T-helper 1 cell (primary cell): ENCODE data around the gene TNPO1.

Experiments
- DNase-seq, 5 donors: peaks; one replicate each; pipeline ENCODE4 v3.0.0-alpha.2; 2012 to 2020

TNPO1 gene

DNA sequence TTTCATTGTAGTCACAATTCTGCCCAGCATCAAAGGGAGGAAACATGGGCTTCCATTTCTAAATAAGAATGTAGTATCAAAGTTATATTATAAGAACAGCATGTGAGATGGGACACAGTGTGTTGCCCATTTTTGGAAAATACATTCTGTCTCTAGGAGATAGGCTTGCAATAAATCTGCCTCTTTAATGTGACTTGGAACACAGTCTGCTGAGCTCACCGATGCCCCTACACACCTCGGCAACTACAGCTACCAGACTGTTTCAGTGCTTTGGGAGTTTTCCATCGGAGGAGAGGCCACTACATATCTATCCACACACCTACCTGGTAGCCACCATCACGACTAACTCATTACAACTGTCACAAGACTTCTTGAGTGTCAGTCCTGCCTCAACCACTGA lies 120.4 kb downstream of the TNPO1 start:
- DNase-seq, result no peak

DNA sequence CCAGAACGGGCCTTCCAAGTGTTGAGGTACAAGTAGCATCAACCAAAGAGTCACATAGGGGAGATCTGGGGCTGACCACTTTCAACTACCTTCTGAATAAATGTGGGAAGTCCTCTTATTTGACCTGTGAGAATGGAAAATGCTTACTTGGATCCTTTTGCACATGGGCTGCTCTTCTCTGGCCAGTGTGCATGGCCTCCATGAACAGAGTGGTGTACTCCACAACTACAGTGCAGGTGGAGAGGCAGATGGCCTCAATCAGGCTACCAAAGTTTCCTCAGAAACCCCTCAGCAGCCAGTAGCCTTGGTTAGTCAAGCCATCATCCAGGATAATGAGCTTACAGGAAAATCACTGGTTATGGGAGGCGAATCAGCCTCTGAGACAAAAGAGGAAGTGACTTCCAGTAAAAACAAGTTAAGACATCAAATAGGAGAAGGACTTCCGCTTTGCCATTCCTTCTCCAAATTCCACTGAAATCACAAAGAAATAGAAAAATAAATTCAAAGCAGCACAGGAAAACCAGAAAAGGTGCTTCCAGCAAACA lies 121.1 kb downstream of the TNPO1 start:
- no peak for DNase-seq

DNA sequence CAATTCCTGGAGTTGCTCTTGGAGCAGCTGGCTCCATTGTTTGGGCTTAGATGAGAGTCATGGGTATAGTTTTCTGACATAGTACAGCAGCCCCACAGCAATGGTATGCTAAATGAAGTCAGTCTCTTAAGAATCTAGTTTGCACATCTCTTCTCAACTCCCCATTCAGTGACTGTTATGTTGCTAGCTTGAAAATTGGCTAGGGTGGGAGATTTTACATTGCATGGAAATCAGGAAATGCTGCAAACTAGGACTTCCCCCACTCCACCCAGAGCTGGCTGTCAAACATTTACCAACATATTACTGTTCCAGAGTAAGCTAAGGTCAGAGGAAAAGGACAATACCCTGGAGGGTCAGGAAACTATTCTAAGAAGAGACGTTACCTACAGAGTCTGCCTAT lies 121.7 kb downstream of the TNPO1 start:
- DNase-seq, result no peak

DNA sequence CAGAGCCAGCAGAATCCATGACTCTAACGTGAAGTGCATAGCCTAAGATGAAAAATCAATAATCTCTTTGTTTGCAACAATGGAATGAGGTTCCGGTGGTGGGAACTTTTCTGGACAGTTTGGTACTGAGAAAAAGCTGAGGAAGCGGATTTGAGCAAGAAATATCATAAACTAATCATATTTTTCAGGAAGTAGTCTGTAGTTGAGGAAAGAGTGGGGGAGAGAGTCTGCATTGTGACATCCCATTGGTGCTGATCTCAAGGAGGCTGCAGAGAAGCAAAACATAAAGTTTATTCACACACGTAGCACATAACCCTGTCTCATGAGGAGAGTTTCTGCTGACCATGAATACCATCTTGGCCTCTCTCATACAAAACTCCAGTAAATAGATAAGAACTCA lies 123.6 kb downstream of the TNPO1 start:
- DNase-seq, result no peak

DNA sequence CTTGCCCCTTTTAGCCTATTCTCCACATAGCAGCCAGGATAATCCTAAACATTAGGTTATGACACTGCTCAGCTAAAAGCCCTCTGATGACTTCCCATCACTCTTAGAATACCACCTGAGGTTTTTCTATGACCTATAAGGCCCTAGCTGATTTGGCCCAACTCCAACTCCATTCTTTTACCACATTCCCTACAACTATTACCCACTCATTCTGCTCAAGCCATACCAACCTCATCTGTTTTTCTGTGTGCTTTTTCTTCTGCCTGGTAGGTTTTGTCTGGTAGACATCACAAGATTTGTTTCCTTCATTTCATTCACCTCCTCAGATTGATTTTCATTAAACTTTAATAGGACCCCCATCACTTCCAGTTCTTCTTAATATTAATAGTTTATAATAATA lies 126.8 kb downstream of the TNPO1 start:
- no peak for DNase-seq

DNA sequence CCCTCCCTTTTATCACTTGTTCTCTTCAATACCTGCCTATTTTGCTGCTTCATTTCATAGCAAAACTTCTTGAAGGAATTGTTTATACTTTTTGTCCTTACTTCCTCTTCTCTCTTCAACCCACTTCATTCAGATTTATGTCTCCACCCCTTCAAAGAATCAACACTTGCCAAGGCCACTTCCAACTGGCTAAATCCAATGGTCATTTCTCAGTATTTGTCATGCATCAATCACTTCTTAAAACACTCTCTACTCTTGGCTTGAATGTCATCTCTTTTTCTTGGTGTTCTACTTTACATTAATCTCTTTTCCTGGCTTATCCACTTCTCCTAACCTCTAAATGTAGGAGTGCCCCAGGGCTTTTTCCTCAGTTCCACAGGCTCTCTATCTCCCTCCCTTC lies 131.0 kb downstream of the TNPO1 start:
- DNase-seq, result no peak

DNA sequence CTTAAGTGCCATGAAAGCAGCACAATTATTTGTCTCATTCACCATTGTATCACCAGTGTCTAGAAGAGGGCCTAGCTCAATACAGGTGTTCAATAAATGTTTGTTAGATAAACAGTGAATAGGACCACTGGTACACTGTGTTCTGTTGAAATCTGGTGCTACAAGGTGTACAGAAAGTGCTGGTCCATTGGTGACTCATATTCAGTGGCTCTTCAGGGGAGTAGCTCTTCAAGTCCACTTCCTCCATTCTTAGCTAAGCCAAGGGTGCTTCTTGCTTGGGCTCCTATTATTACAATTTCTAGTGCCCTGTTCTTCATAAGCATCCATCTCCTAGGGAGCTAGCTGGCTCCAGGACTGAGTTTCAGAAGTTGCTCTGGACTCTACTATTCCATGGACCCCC lies 133.0 kb downstream of the TNPO1 start:
- DNase-seq, result no peak

DNA sequence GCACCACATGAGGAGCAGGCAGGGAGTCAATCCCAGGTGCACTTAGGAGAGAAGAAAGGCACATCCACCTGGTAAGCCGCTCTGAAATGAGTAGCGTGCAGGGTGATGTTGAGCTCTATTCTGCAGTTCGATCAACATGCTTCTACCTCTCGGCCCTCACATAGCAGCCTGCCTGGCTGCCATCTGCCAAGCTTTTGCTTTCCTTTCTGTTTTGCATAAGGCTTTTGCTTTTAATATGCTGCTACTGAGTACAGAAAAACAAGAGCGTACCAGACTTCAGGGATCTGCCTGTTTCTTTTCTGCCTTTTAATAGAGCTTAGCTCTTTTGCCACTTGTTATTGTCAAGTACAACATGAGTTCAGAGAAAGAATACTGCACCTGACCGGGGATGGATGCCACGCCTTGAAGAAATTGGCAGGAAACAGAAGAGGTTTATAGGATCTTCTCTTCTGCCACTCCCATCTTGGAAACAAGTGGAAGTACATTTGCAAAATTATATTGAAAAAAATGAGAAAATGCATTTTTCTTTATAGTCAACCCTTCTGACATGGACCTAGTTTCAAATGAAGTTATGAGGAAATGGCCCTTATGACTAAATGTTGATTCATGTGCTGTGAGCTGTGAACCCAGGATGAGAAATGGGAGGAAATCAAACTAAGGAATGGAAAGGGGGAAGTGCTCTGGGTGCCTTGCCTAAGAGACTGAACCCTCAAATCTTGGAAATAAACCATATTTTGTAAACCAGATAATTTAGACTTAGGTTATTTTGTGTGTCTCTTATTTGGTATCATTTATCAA lies 135.4 kb downstream of the TNPO1 start:
- no peak for DNase-seq

DNA sequence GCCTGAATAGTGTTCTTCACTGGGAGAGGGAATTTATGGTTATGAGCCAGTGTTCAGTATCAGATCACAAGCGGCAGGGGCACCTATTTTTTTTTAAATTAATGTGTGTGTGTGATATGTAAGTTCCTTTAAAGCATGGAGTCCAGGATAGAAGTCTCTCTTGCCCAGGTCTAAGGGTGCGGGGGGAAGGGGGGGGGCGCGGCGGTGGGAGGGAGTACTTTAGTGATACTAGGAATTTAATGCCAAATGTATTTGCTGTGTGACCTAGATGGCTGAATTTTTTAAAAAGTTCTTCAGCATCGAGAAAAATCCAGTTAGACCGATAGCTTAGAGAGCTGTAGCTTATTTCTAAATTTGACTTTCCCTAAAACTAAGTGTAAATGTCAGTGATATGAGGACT lies 137.9 kb downstream of the TNPO1 start:
- DNase-seq, result no peak

DNA sequence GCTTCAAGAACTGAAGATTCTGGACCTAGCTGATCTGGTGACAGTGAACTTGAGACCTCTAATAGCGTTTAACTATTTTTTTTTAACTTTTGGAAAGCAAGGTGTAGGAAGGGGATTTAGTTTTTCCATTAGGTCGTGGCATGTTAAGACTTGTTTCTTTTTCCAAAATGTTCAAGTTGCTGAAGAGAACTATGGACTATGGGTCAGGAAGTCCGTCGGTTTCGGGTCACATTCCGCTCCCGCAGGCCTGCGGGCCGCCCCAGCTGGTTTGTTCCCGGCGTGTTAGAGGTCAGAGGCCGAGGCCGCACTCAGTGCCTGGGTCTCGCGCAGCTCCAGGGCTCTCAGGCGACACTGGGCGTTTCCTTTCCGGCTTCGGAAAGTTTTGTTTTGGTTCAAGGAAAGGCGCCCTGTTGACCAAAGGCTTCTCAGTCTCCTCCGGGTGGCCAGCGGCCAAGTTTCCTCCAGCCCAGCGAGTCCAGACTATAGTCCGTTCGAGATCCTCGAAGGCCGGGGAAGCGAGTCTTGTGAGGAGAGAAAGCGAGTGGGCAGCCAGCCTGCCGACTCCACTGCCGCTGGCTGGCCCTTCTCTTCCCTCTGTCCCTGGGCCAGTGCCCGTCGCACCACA lies 138.8 kb downstream of the TNPO1 start:
- DNase-seq, result no peak

DNA sequence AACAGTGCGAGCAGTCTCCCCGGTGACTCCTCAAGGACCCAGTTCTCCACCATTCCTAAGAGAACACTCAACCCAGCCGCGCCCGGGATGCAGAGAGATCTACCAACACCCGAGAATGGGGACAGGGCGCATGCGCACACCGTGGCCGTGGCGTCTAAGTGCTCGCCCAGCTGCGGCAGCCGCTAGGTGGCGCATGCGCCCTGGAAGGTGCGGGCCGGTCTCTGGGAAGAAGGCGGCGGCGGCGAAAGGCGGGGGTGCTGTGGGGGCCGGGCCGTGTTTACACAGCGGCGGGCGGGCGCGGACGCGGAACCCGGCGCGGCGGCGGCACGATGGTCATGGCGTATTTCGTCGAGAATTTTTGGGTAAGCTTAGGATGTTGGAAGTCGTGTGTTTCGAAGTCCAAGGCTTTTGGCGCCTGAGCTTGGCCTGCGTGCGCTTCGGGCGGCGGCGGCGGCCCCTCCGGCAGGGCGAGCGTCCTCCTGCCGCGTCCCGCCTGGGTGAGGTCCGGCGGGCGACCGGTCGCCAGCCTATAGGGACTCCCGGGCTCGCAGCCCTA lies 139.4 kb downstream of the TNPO1 start, which contains the start of gene FCHO2:
Gene FCHO2, plus strand, starts transcription at position 274 of the 556 bp plus-strand sequence. Its CDS starts 56 bp downstream, at position 330.
- peak; percentile 92 to 95 (median 94) for DNase-seq

DNA sequence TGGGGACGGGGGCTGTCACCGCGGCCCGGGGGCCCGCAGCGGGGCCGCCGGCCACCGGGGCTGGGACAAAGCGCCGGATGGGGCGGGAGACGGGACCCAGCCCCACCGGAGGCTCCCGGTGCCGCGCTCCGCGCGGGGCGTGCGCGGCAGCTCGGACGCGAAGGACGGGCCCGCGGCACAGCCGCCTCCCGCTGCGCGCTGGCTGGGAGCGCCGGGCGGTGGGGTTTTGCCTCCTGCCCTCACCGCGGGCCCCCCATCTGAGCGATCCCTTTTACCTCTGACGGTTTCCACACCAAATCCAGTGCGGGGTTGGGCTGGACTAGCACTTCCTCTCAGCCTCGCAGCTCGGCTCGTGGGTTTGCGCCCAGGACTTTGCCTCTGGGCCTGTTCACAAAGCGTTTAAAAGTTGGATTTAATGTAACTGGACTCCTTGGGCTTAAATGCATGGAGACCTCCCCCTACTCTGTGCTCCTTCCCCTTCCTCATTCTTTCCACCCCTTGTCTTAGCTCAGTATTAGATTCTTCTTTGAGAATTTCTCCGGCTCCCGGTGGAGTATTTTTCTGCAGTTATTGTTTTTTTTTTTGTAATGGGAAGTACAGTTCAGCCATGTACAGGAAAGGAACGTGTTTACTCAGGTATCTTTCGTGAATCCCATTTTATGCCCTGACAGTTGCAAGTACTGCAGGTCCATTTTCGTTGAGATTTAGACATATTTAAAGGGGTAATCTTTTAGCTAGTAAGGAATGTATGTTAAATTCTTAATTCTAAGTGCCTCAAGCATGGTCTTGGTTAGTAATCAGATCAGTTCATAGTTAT lies 140.1 kb downstream of the TNPO1 start:
- DNase-seq, result peak in 3 of 5 donors; percentile 6 to 19 (median 9)

DNA sequence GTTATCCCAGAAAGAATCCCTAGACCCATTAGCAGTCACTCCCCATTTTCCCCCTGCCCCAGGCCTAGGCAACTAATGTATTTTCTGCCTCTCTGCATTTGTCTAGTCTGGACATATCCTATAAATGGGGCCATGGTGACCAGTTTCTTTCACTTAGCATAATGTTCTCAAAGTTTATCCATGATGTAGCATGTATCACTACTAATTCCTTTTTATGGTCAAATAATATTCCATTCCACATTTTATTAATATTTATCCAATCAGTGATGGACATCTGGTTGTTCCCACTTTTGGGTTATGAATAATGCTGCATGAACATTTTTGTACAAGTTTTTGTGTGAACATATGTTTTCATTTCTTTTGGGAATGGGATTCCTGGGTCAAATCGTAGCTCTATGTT lies 140.9 kb downstream of the TNPO1 start:
- DNase-seq, result no peak

DNA sequence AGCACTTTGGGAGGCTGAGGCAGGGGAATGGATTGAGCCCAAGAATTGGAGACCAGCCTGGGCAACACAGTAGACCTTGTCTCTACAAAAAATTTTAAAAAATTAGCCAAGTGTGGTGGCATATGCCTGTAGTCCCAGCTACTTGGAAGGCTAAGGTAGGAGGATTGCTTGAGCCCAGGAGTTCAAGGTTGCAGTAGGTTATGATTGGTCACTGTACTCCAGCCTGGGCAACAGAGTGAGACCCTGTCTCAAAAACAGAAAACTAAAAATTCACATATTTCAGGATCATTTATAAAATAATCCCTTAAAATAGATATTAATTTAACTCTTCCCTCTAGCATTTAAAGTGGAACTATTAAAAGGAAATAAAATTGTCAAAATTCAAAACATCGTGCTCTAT lies 142.8 kb downstream of the TNPO1 start:
- DNase-seq, result no peak
